Left cardiac atrium (tissue), 4 donors: ENCODE data around the gene KIF5B. TPM values are rescaled to one million over a fixed set of nuclear protein-coding genes. Genes with fewer than 3 reads are reported as not detected.
"Not testable (repeated sequence)": the region's sequence is repeated elsewhere in the genome, so short reads cannot be mapped to it uniquely, and the experiment has no call there.

Source experiments
- ATAC-seq, 2 donors: fragments of 200-7000 bp; cut with Tn5 transposase; one replicate each; pipeline ENCODE4 v1.9.1; 2020; ENCODE audit warnings: mild to moderate bottlenecking in 2 of 2, moderate library complexity in 2 of 2
- DNase-seq: peaks from one replicate; pipeline ENCODE4 v3.0.0-alpha.2; 2020
- intact Hi-C, 2 donors: fragments of 100-400 bp; cut with DNase I; formaldehyde crosslinking; loops; one replicate each; pipeline versions ENCODE4 v1.14.1 to v1.15.1; 2022 to 2023
- total RNA-seq, 2 donors: library from RNA; stranded (reverse); fragmentation: NEBNext Ultra II Directional; extraction: Animal tissue kit (Norgen Biotek cat#: 25700); gene quantifications; one replicate each; pipeline ENCODE4 v1.2.1, GENCODE V29; 2021
- donor health status: DM: no; HTN: yes; CAD: no.
- donor health status: DM: no; HTN: yes; CAD: no; lungs with severe emphysema.
- donor health status: DM: yes; HTN: yes; CAD: no.
- donor health status: Dilated cardiomyopathy.

KIF5B gene
- total RNA-seq, 2 donors from 2014 or later = 124 to 133 TPM

- ATAC-seq = peak in 1 of 2 donors; percentile 58
- no peak for DNase-seq
- intact Hi-C loops = no loop called here
Measured at GRCh38 chr10:31977440-31978155, 78.6 kb downstream of the KIF5B start.

DNA sequence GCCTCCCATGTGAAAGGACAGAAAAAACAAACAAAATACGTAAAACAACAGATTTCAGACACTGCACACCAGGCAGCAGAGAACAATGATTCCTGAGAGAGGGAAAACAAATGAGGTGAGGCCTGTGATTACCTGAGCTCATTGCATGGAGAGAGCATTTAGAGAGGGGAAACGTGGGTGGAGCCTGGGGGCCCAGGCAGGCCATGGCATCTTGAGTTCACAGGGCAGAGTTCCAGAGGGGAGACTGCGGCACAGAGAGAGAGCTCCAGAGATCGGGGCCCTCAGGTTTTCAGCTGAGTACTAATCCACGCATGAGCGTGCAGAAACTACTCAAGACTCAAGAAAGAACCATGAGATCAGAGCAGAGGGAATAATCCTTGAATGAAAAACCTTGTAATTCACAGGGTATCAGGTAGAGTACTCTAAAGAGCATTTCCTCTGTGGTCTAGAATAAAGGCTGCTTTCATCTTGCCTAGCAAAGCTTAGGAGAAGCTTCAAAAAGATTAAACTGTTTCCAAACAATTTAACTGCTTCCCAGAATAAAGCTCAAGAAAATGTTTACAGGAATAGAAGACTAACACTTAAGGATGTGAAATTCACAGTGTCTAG lies 81.0 kb downstream of the KIF5B start:
- no peak for ATAC-seq
- DNase-seq = no peak
- intact Hi-C loops = no loop called here

DNA sequence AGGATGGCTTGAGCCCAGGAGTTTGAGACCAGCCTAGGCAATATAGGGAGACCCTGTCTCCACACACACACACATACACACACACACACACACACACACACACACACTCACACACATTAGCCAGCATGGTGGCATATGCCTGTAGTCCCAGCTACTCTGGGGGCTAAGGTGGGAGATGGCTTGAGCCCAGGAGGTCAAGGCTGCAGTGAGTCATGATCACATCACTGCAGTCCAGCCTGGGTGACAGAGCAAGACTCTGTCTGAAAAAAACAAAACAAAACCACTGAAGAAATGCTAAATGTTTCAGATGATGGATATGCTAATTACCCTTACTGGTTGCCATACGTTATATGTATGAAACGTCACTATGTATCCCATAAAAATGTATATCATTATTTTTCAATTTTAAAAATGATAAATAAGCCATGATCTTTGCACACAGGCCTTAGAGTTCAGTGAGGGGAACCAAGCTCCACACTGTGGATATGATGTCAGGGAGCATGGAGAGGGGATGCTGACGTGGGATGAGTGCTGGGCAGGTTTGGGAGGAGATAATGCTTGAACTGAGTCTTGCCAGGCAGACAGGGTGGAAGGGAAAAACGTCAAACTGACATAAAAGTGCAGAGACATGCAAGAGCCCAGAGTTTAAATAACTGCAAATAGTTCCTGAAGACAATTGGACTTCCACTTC lies 81.6 kb downstream of the KIF5B start:
- DNase-seq = no peak
- intact Hi-C loops = no loop called here
- ATAC-seq = no peak

- no peak for DNase-seq
- intact Hi-C loops = no loop called here
- ATAC-seq = no peak
Measured at GRCh38 chr10:31972519-31973041, 83.6 kb downstream of the KIF5B start.

DNA sequence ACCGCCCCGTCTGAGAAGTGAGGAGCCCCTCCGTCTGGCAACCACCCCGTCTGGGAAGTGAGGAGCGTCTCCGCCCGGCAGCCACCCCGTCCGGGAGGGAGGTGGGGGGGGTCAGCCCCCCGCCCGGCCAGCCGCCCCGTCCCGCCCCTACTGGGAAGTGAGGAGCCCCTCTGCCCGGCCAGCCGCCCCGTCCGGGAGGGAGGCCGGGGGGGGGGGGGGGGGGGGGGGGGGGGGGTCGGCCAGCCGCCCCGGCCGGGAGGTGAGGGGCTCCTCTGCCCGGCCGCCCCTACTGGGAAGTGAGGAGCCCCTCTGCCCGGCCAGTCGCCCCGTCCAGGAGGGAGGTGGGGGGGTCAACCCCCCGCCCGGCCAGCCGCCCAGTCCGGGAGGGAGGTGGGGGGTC lies 86.4 kb downstream of the KIF5B start:
- intact Hi-C loops, ATAC-seq, DNase-seq: not testable (repeated sequence)

DNA sequence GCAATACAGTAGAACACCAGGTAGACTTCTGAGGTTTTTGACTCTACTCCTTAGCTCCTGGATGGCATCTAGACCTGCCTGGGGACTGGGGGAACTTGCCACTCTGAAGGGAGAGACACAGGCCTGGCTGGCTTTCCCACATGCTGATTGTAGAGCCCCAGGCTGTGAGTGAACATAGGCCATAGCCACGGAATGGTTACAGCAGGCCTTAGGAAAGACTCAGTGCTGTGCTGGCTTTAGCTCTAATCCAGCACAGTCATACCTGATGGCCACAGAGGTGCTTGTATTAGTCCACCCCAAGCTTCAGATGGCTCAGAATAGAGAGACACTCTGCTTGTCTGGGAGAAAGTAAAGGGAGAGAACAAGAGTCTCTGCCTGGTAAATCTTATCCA lies 92.6 kb downstream of the KIF5B start:
- intact Hi-C loops = no loop called here
- DNase-seq (no peak), ATAC-seq (no peak)

DNA sequence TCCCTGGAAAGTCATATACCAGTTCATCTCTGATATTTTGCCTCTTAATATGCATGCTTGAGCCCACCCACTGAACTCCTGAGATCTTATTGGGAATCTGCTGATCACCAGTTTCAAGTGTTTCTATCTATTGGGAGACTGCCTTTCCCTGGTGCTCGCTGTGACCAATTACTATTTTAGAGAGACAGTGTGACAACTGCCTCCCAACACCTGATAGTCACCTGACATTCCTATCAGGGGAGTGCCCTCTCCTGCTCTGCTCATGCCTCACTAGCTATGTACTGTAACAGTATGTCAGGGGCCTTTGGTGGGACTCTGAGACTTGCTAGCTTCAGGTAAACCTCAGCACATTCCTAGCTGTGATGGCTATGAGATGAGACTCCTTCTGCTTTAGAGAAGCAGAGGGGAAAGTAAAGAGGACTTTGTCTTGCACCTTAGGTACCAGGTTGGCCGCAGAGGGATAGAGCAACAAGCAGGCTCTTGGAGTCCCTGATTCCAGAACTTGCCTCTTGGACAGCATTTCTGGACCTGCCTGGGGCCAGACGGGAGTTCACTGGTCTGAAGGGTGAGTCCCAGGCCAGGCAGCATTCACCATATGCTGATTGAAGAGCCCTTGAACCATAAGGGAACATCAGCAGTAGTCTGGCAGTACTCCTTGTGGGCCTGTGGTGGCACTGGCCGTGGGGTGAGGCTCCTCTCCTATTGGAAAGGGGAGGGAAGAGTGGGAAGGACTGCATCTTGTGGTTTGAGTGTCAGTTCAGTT lies 93.2 kb downstream of the KIF5B start:
- DNase-seq (no peak), ATAC-seq (no peak)
- intact Hi-C loops = no loop called here

DNA sequence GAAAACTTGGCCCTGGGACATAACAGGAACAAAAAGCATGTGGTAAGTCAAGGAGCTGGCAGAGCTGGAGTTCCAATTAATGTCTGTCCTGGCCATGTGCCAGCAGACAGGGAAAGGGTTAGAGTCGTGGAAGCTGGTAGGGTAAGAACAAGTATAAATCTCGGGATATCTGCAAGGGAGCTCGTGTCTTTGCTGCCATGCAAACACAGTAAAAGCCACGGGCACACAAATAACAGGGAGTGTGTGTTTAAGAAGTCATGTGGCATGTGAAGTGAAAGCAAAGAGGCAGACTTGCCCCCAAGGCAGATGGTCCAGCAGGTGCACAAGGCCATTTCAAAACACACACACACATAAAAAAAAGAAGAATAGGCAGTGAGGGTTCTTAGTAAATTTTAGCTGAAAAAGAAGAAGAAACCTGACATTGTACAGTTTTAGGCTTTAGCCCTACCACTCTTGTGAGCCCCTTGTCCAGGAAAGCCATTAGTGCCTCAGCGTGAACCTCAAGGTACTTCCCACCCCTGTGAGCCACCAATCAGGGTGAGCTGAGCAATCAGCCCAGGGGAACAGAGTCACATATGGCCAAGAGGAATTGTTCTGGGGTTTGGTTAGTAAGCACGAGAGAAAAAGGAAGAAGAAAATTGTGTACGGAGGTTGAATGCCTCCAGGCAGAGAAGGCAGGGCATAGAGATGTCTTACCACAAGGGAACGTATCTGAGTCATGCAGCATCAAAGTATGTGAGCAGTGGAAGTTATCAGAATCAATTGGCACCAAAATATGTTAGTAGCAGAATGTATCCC lies 94.7 kb downstream of the KIF5B start:
- DNase-seq = peak; percentile 29
- peak in 1 of 2 donors; percentile 34 for ATAC-seq
- intact Hi-C loops = no loop called here

DNA sequence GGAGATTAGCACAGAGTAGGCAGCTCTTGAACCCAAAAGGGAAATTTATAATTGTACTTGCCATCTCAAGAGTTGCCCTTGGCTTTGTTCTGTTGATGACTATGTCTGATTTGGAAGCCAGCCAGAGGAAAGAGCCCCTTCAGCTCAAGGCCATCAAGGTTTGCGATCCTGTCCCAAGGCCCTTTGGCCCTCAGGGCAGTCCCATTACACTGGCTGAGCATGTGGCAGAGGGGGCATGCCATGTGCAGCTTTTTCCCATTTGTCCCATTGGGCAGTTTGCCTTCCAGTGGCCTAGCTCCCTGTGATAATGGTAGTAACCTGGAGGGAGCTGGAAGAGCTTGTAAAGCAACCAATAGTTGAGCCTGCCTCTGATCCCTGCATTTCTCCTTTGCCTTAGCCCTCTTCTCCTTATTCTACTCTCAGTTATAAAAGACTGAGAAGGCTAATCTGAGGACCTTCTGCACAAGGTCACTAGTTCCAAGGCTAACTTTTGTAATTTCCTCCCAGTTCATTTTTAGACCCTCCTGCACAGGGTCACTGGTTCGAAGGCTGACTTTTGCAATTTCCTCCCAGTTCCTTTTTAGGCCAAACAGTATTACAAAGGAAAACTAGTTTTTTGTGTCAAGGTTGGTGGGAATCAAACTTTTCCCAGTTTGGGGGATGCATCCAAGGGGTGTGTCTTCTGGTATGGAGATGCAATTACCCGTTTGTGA lies 96.6 kb downstream of the KIF5B start:
- ATAC-seq = peak; percentile 35 to 38
- intact Hi-C loops = no loop called here
- DNase-seq = no peak

Other genes with a start within 250 kb of the KIF5B start
- 10 to 100 TPM; 17.2 to 21.7 TPM for gene ARHGAP12, start 127.6 kb downstream of the KIF5B start, total RNA-seq